ENCODE measurements around the gene TBC1D16. TPM values are rescaled to one million over a fixed set of nuclear protein-coding genes. Genes with fewer than 3 reads are reported as not detected.

TBC1D16 gene
- total and polyA plus RNA-seq, 4 donors: 7.3 to 48.5 (median 16.5) TPM

DNA sequence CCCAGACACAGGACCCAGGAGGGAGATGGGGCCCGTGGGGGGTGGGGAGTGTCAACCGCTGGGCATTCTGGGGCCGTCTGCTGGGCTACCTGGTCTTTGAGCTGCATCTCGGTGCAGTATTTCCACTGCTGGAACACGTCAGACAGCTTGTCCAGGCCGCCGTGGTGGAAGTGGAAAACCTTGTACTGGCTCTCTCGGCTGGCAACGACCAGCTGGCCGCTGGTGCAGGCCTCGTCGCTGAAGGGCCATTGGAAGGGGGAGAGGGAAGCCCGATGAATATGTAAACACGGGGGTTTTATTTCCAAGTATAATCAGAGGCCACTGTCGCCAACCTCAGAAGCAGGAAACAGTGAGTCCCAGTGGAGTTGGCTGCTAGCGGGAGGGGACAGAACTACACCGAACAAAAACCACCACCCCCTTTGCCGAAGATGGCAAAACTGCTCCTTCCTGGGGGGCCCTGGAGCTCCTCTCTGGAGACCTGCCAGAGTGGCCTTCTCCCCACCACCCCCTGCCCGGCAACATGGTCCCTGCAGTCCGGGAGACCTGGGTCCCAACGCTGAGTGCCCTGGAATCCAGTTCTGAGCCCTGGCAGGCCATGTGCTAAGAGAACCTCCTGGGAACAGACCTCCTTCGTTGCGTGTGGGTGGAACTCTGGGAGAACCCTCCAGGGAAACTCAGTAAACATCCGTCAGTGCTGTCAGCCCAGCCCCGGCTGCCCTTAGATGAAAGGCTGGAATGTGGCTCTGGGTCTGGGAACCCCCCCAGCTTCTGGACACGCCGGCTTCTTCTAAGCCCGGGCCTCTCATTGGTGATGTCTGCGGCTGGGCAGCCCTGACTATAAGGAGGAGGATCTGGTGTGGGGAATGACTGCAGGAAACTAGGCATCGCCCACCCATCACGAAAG lies 84.1 kb downstream of the TBC1D16 start:
- Histone ChIP-seq H3K9me3 (ENCODE audit: control insufficient read depth in 4 of 4, insufficient read depth in 3 of 4, low read length in 3 of 4) (no peaks in the 10 kb centered on the region), H3K36me3 (ENCODE audit: control insufficient read depth in 4 of 4, insufficient read depth in 4 of 4, low read length in 4 of 4) (peaks cover 0 to 20% (median 13%) of the 10 kb centered on the region in 4 donors), H3K27ac (ENCODE audit: low read depth in 1 of 2, low read length in 1 of 2) (peak overlapping the region in 1 of 2 donors; percentile 80), H3K27me3 (ENCODE audit: control insufficient read depth in 3 of 3, insufficient read depth in 3 of 3, low read length in 2 of 3) (no peaks in the 10 kb centered on the region), H3K4me1 (ENCODE audit: control insufficient read depth in 5 of 5, insufficient read depth in 5 of 5, low read length in 5 of 5) (peaks cover 0 to 38% (median 8%) of the 10 kb centered on the region in 5 donors), H3K9ac (ENCODE audit: insufficient read depth in 1 of 2, low read length in 2 of 2) (peak overlapping the region in 1 of 2 donors; percentile 7), H3K4me3 (no peak overlapping the region)
- 38 to 60% methylated on average over 31 of the region's 31 CpGs for WGBS, 2 donors
- TF ChIP-seq CTCF (IDR thresholded peaks at IDR 0.05; ENCODE audit: control extremely low read depth, extremely low read depth): no peak
- DNase-seq: peak; percentile 89 to 92 (median 91)
- ATAC-seq (ENCODE audit: insufficient read depth, low FRiP score): peak; percentile 50

- TF ChIP-seq CTCF (IDR thresholded peaks at IDR 0.05; ENCODE audit: control extremely low read depth, extremely low read depth): no peak
- Histone ChIP-seq H3K27me3 (ENCODE audit: control insufficient read depth in 3 of 3, insufficient read depth in 3 of 3, low read length in 2 of 3) (no peaks in the 10 kb centered on the region), H3K27ac (ENCODE audit: low read depth in 1 of 2, low read length in 1 of 2) (no peak overlapping the region), H3K9me3 (ENCODE audit: control insufficient read depth in 4 of 4, insufficient read depth in 3 of 4, low read length in 3 of 4) (no peaks in the 10 kb centered on the region), H3K9ac (ENCODE audit: insufficient read depth in 1 of 2, low read length in 2 of 2) (no peak overlapping the region), H3K36me3 (ENCODE audit: control insufficient read depth in 4 of 4, insufficient read depth in 4 of 4, low read length in 4 of 4) (peaks cover 0 to 20% (median 13%) of the 10 kb centered on the region in 4 donors), H3K4me3 (no peak overlapping the region), H3K4me1 (ENCODE audit: control insufficient read depth in 5 of 5, insufficient read depth in 5 of 5, low read length in 5 of 5) (peaks cover 0 to 38% (median 8%) of the 10 kb centered on the region in 5 donors)
- ATAC-seq (ENCODE audit: insufficient read depth, low FRiP score): no peak
- WGBS, 2 donors: 65 to 83% methylated on average over 17 of the region's 17 CpGs
- peak in 1 of 3 donors; percentile 41 for DNase-seq
These were observed 84.9 kb downstream of the TBC1D16 start for GRCh38 chr17:79950751-79951150.

- TF ChIP-seq CTCF (IDR thresholded peaks at IDR 0.05; ENCODE audit: control extremely low read depth, extremely low read depth): no peak
- WGBS, 2 donors: 87 to 91% methylated on average over 31 of the region's 31 CpGs
- peaks cover 0 to 20% (median 13%) of the 10 kb centered on the region in 4 donors for H3K36me3 ChIP-seq (ENCODE audit: control insufficient read depth in 4 of 4, insufficient read depth in 4 of 4, low read length in 4 of 4)
- H3K4me1 ChIP-seq (ENCODE audit: control insufficient read depth in 5 of 5, insufficient read depth in 5 of 5, low read length in 5 of 5): peaks cover 0 to 38% (median 8%) of the 10 kb centered on the region in 5 donors
- no peak for ATAC-seq (ENCODE audit: insufficient read depth, low FRiP score)
- H3K27me3 ChIP-seq (ENCODE audit: control insufficient read depth in 3 of 3, insufficient read depth in 3 of 3, low read length in 2 of 3): no peaks in the 10 kb centered on the region
- no peak overlapping the region for H3K4me3 ChIP-seq
- H3K9ac ChIP-seq (ENCODE audit: insufficient read depth in 1 of 2, low read length in 2 of 2): no peak overlapping the region
- H3K27ac ChIP-seq (ENCODE audit: low read depth in 1 of 2, low read length in 1 of 2): no peak overlapping the region
- DNase-seq: peak in 1 of 3 donors; percentile 12
- no peaks in the 10 kb centered on the region for H3K9me3 ChIP-seq (ENCODE audit: control insufficient read depth in 4 of 4, insufficient read depth in 3 of 4, low read length in 3 of 4)
These were observed 85.4 kb downstream of the TBC1D16 start for GRCh38 chr17:79950306-79950705.

Data from lung (tissue), 12 donors.